ENCODE results near the gene PSMA2.

Gene PSMA2

DNA sequence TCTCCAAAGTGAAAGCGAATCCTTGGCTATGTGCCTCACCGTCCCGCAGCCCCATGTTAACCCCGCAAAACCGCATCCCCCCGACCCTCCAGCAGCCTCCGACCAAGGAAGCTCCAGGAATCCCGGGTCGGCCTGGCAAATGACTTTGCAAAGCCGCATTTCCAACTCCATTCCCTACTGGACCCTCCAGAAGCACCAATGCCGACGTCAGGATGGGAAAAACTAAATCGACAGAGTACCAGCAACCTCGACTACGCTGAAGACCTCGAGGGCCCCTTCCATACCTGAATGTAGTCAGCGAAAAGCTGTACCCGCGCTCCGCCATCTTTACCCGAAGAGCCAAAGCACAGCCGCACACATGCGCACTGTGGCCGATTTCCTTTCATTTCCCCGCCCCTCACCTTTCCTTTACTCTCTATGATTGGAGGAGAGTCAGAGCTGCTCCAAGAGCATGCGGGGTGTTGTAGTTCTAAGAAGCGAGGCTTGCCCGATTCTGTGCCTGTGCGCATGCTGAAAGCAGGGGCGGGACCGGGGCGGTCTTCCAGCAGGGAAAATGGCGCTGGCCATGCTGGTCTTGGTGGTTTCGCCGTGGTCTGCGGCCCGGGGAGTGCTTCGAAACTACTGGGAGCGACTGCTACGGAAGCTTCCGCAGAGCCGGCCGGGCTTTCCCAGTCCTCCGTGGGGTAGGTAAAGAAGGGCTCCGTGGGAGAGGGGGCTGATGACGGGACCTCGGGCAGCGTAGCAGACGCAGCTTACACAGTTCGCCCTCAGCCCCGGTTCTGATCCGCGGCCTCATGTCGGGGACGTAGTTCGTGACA lies at the start of gene PSMA2, which contains the start of gene MRPL32:
TSS of gene PSMA2 (minus strand) at position 341 of the 818 bp plus-strand sequence. CDS start at position 325, 16 bp downstream.
TSS of gene MRPL32 (plus strand) at position 543 of the 818 bp plus-strand sequence. CDS start at position 554, 11 bp downstream.
- peak; percentile 86 to 91 for DNase-seq (ENCODE audit: low read depth in 2 of 2)

GRCh38 chr7:42981601-42982000 lies 49.6 kb upstream of the PSMA2 start:
- DNase-seq (ENCODE audit: low read depth in 2 of 2) = no peak

GRCh38 chr7:42980514-42980913 lies 48.5 kb upstream of the PSMA2 start:
- DNase-seq (ENCODE audit: low read depth in 2 of 2) = no peak

DNA sequence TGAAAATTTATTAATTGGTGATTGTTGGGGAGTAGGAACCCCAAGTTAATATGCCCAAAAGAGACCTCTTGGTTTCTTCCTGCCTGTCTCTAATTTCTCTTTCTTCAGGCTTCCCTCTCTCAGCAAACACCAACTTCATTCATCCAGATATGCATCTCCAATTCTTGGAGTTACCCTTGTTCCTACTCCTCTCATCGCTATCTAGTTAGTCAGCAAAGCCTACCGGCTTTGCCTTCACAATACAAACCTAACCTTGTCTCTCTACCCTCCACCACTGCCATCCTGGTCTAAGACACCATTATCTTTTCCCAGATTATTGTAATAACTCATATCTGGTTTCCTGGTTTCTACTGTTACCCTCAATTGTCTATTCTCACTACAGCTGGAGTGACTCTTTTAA lies 48.1 kb upstream of the PSMA2 start:
- no peak for DNase-seq (ENCODE audit: low read depth in 2 of 2)

DNA sequence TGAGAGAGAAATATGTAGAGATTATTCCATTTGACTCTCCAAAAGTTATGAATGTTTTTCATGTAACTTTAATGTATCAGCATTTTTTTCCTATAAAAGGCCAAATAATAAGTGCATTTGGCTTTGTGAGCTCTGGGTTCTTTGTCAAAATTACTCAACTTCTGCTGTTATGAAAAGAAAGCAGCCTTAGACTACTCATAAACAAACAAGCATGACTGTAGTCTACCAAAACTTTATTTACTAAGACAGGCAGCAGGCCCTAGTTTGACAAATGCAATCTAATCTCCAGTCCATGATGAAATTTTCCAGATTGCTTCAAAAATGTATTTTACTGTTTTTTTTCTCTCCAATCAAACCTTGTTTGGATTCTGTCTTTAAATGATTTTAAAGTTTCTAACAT lies 46.5 kb upstream of the PSMA2 start:
- DNase-seq (ENCODE audit: low read depth in 2 of 2) = no peak

DNA sequence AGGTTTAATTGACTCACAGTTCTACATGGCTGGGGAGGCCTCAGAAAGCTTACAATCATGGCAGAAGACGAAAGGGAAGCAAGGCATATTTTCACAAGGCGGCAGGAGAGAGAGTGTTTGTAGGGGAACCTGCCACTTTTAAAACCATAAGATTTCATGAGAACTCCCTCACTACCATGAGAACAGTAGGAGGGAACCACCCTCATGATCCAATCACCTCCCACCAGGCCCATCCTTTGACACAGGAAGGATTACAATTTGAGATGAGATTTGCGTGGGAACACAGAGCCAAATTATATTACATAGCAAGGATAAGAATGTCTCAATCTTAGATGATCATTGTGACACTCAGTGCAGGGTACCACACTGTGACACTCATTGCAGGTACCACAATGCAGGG lies 44.4 kb upstream of the PSMA2 start:
- no peak for DNase-seq (ENCODE audit: low read depth in 2 of 2)

DNA sequence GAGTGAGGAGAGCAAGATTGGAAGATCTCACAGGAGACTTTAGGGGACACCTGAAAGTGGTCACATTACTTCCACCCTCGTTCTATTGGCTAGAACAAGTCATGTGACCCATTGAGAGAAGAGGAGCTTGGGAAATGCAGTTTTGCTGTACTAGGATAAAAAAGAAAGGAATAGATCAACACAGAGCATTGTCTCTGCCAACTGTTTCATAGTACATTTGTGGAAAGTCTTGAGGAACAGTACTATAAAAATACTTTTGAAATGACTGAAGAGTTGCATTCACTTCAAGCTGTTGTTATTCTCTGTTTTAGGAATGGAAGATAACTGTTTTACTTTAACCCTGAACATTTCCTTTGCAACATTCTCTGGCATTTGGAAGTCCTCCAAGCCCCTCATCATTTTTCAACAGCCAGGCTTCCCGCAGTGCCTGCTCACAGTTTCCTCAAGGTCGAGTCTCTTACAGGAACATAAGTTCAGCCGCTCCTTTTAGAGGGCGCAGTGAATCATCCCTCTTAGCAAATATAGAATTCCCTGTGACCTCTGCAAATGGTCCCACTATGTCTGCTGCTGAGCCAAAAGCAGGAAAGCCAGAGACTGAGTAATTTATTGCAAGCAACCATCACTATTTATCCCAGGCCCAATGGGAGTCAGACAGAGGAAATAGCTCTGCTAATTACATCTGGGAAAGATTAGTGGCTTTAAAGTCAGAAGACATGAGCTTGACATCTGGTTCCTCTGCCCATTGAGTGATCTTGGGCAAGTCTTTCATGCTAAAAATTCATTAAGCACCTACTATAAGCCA lies 40.9 kb upstream of the PSMA2 start:
- no peak for DNase-seq (ENCODE audit: low read depth in 2 of 2)

GRCh38 chr7:42967391-42967790 lies 35.4 kb upstream of the PSMA2 start:
- no peak for DNase-seq (ENCODE audit: low read depth in 2 of 2)

GRCh38 chr7:42964849-42965805 lies 33.2 kb upstream of the PSMA2 start:
- no peak for DNase-seq (ENCODE audit: low read depth in 2 of 2)

- no peak for DNase-seq (ENCODE audit: low read depth in 2 of 2)
Measured at GRCh38 chr7:42964293-42964692, 32.3 kb upstream of the PSMA2 start.

GRCh38 chr7:42961170-42961569 lies 29.2 kb upstream of the PSMA2 start:
- DNase-seq (ENCODE audit: low read depth in 2 of 2) = no peak

- DNase-seq (ENCODE audit: low read depth in 2 of 2) = no peak
Measured at GRCh38 chr7:42960762-42961161, 28.8 kb upstream of the PSMA2 start.

GRCh38 chr7:42959549-42959948 lies 27.6 kb upstream of the PSMA2 start:
- DNase-seq (ENCODE audit: low read depth in 2 of 2) = no peak

- DNase-seq (ENCODE audit: low read depth in 2 of 2) = no peak
Measured at GRCh38 chr7:42956062-42956461, 24.1 kb upstream of the PSMA2 start.

DNA sequence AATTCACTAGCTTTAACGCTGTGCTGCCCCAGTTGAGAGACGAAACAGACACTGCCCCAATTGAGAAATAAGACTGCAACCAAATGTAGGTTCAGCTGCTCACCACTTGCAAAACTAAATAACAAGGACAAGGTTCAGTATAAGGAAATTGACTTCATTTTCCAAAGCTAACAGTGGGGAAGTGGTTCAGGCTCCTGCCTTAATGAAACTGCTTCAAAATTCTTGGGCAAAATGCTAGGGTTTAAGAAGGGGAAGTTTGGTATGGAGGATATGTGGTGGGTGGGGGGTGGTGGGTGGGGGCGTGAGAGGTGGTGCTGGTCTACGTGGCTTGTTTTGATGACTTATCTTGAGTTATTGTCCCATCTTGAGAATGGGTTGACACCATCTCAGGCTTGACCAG lies 22.0 kb upstream of the PSMA2 start:
- DNase-seq (ENCODE audit: low read depth in 2 of 2) = no peak

DNA sequence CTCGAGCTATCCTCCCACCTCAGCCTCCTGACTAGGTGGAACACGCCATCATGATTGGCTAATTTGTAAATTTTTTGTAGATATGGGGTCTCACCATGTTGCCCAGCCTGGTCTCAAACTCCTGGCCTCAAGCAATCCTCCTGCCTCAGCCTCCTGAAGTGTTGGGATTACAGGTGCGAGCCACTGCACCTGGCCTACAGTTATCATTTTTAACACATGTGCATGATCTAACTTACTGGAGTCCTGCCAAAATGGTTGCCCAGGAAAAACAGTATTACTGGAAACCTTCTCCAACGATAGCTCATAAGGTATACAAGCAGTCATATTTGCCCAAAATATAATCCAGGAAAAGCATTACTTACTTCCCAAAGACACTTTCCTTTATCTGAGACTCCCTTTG lies 20.4 kb upstream of the PSMA2 start:
- no peak for DNase-seq (ENCODE audit: low read depth in 2 of 2)

GRCh38 chr7:42950417-42950816 lies 18.4 kb upstream of the PSMA2 start:
- no peak for DNase-seq (ENCODE audit: low read depth in 2 of 2)

DNA sequence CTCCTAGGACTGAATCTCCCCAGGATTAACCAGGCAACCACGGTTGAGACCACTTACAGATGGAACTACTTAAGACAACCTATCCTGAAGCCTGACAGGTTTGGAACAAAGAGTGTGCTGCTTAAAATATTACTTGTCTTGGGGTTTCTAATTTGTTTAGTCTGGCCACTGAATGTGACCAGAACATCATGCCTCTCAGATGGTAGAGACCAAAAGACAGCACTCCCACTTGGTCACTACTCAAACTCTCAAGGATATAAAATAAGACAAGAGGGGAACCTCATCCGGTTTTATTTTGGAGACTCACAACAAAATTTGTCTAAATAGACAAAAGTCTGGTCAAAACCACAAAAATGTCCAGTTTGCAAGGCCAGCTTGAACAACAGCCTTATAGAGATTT lies 15.5 kb upstream of the PSMA2 start:
- no peak for DNase-seq (ENCODE audit: low read depth in 2 of 2)

DNA sequence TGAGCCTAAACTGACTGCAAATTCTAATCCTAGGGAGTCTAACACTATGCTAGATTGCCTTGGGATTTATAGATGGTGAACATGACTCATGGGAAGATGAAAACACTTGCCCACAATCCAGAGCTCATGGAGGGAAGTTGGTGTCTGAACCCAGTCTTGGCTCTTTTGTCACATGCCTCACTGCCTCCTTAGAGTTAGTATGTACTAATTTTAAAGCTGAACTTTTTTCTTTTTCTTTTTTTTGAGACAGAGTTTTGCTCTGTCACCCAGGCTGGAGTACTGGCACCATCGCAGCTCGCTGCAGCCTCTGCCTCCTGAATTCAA lies 14.6 kb upstream of the PSMA2 start:
- DNase-seq (ENCODE audit: low read depth in 2 of 2) = no peak

DNA sequence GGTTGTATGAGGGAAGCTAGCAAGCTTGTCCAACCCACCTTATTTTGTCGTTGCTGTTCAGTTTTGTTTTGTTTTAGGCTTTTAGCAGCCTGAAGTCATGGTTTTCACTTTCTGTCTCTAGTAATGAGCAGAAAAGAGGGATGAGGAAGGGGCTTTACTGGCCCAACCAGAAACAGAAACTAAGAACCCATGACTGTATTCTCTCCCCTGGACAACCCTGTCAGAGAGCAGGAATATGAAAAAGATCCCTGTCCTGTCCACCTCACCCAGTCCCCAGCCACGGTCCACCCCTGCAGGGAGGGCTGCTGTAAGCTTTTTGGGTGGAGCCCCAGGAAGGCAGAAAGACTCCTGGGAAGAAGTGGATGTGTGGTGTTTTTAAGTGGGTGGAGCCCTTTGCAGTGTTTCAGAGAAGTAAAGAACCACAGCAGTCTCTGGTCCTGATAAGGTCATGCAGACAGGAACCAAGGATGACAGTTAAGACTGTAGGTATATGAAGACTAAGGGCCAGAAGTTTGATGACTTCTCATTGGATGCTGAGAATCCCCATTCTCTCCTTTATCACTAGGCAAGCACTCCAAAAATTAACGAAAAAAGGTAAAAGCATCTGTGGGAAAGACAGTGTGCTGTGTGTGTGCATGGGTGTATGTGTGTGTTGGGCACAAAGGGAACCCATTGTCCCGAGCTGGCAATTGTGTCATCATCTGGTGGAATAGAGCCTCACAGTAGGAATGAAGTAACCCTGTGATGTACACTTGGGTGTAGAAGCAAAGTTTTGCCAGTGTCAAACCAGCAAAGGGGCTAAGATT lies 14.1 kb upstream of the PSMA2 start:
- no peak for DNase-seq (ENCODE audit: low read depth in 2 of 2)

All from stimulated activated CD8-positive, alpha-beta memory T cell treated with anti-CD3 and anti-CD28 coated beads, Interleukin-2, amount 100 ng/mL, for 48 hours (primary cell).